NB4 (cell line): ENCODE measurements around the gene POU3F1.

Experiments
- DNase-seq: peaks from one replicate; pipeline ENCODE4 v3.0.0; 2010; ENCODE audit warnings: low read depth
- H3K4me3 ChIP-seq: one replicate; pipeline ENCODE4 v1.5.1; 2011; ENCODE audit warnings: mild to moderate bottlenecking, low read depth, low read length, moderate library complexity
- MYC ChIP-seq: IDR thresholded peaks from 2 replicates; pipeline ENCODE4 v1.6.1; 2011; ENCODE audit warnings: low read depth, low read length
- POLR2A ChIP-seq: IDR thresholded peaks from 2 replicates; pipeline ENCODE4 v1.6.1; 2011; ENCODE audit warnings: mild to moderate bottlenecking; ENCODE audit not compliant: insufficient read length; ENCODE audit errors: extremely low read depth
- TF ChIP-seq, protein P1 (sequence below): IDR thresholded peaks from 2 replicates; pipeline ENCODE4 v1.6.1; 2011; ENCODE audit warnings: low read depth, low read length
- TF ChIP-seq, protein P2 (sequence below): IDR thresholded peaks from one replicate; pipeline ENCODE4 v1.5.1; 2012; ENCODE audit warnings: low read depth, low read length

POU3F1 gene

DNA sequence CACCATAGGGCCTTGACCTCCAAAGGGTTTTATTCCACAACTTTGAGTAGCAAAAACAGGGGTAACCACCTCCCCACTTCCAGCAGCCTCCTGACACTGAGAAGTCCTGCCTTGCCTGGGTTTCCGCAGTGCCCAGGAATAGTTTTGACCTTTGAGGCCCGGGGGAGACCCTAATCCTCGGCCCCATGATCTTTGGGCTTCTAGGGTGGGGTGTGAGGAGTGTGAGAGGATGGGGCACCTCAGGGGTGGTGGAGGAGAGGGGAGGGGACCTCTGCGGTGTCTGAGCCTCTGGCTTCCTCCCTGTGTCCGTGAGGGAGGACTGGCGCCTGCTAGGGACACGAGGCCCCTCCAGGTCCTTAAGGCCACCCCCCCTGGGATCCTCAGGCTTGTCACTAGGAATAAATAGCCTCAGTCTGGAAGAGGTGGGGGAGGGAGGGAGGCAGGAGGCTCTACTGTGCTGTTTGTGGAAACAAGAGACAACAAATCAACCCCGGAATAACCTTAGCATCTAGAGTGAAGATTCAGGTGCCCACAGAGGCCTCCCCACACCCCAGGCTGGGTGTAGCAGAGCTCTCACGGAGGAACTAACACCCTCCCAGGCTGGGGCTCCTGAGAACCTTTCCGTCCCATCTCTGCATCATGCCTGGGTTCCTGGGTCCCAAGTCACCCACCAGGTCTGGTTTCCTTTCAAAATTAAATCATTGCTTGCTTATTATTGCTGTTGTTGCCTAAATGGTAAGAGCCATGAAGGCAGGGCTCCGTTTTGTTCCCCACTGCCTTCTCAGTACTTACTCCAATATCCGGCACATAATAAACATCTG lies 40.4 kb downstream of the POU3F1 start:
- H3K4me3 ChIP-seq: peak overlapping the region; percentile 34
- no peak for DNase-seq
- TF ChIP-seq, protein P1, sequence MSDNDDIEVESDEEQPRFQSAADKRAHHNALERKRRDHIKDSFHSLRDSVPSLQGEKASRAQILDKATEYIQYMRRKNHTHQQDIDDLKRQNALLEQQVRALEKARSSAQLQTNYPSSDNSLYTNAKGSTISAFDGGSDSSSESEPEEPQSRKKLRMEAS: no peak

DNA sequence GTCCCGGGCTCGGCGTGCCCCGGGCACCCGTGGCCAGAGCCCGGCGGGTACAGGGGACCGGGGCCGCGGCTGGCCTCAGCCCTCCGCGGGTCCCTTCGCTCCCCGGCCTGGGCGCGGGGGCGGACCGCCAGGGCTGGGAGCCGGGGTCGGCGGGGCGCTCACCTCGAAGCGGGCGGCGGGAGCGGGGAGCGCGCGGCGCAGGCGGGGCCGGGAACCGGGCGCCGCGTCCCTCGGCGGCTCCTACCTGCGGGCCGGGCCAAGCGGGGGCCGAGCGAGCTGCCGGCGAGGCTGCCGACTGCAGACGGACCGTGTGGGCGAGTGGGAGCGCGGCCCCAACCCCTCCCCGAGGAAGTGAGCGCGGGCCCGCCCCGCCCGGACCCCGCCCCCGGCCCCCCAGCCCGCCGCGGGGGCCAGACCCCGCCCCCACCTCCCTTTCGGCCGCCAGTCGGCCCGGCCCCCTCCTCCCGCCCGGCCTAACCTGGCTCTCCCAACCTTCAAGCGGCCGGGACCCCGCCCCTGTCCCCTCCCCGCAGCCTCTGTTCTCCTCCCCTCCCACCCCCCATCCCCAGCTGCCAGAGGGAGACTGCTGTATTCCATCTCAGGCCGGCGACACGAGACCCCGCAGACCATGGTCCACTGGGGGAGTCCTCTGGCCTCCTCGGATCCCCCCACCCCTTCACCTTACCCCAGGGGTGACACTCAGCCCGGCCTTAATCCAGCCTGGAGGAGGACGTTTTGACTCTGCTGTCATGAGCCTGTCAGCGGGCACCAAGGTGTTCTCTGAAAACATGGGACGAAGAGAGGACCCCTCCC lies 41.2 kb downstream of the POU3F1 start, which contains the start of gene FHL3:
Gene FHL3, minus strand, starts transcription at position 320 of the 813 bp plus-strand sequence. CDS start 6,102 bp downstream, outside the sequence.
- TF ChIP-seq, protein P1: no peak
- TF ChIP-seq POLR2A (peak; percentile 45), MYC (no peak)
- TF ChIP-seq, protein P2, sequence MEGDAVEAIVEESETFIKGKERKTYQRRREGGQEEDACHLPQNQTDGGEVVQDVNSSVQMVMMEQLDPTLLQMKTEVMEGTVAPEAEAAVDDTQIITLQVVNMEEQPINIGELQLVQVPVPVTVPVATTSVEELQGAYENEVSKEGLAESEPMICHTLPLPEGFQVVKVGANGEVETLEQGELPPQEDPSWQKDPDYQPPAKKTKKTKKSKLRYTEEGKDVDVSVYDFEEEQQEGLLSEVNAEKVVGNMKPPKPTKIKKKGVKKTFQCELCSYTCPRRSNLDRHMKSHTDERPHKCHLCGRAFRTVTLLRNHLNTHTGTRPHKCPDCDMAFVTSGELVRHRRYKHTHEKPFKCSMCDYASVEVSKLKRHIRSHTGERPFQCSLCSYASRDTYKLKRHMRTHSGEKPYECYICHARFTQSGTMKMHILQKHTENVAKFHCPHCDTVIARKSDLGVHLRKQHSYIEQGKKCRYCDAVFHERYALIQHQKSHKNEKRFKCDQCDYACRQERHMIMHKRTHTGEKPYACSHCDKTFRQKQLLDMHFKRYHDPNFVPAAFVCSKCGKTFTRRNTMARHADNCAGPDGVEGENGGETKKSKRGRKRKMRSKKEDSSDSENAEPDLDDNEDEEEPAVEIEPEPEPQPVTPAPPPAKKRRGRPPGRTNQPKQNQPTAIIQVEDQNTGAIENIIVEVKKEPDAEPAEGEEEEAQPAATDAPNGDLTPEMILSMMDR: no peak
- peak within 1 kb of the TSS; percentile 92 for H3K4me3 ChIP-seq

DNA sequence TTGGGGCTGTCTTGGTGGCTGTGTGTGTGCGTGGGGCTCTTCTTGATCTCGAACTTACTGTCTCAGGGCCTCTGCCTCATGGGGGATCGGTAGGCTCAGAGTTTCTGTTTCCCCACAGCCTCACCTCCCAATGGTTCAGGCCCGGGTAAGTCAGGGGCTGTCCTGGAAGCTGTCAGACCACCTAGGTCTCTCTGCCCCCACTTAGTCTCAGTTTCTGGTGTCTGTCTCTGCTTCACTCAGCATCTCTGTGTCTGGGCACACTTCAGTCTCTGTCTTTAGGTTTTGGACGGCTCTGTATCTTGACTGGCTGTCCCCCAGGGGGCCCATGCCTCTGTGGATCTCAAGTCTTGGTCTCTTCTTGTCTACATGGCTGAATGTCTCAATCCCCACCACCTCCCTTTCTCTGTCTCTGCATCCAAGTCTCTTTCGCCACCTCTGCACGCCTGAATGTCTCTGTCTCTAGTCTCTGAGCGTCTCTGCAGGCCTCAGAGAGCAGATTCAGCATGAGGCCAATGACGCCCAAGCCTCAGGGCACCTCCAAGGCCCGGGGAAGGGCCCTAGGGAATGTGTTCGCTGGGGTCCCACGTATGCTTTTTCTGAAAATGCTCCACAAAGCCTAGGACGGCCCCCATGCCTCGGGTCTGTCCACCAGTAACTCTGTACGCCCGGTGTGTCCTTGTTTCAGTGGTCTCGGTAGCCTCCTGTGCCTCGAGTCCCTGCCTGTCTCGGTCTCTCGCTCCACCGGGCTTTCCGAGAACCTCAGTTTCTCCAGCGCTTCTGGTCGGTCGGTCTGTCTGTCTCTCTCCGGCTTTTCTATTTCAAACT lies 42.1 kb downstream of the POU3F1 start:
- H3K4me3 ChIP-seq: peak overlapping the region; percentile 92
- TF ChIP-seq, protein P2: no peak
- TF ChIP-seq MYC (no peak), POLR2A (no peak)
- TF ChIP-seq, protein P1: no peak
- DNase-seq: peak; percentile 72

More for the DNA sequence above, 41.2 kb downstream of the POU3F1 start, which contains the start of gene FHL3:
- peak; percentile 87 for DNase-seq

DNA sequence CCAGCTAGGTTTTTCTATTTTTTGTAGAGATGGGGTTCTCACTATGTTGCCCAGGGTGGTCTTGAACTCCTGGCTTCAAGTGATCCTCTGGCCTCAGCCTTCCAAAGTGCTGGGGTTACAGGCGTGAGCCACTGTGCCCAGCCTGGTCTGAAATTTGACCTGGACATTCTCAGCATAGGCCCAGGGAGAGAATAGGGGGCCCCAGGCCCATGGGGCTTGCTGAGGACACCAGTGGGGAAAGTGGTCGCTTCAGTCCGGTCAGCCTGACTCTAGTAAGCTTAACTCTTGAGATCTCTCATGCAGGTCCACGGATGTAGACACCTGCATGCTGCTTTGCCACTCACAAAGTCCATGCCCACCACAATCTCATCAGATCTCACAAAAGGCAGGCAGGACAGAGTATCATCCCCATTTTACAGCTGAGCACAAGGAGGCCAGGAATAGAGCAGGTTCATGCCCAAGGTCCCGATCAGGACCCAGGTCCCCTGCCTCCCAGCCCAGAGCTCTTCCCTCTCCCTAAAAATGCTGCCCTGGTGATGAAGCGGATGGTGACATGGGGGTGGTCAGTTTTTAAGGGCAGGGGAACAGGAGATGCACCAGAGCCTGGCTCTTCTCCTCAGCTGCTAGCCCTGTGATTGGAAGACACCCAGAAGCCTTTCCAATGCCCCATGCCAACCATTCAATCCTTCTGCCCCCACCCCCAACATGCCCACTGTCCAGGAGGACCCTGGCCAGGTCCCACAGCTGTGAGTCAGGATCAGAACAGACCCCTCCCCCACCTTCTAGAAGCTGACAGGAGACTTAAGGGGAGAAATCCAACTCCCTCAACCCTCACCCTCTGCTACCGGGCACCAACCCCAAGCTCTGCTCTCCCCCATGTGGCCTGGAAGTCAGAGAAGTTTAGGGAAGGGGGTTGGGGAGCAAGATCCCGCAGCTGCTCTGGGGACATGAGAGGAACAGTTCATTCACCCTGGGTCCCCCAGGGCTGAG lies 43.0 kb downstream of the POU3F1 start:
- TF ChIP-seq, protein P1: peak; percentile 22; the same call in 1 of the 2 replicates
- TF ChIP-seq MYC: no peak
- TF ChIP-seq, protein P2: no peak
- peak overlapping the region; percentile 92 for H3K4me3 ChIP-seq
- DNase-seq: peak; percentile 57

DNA sequence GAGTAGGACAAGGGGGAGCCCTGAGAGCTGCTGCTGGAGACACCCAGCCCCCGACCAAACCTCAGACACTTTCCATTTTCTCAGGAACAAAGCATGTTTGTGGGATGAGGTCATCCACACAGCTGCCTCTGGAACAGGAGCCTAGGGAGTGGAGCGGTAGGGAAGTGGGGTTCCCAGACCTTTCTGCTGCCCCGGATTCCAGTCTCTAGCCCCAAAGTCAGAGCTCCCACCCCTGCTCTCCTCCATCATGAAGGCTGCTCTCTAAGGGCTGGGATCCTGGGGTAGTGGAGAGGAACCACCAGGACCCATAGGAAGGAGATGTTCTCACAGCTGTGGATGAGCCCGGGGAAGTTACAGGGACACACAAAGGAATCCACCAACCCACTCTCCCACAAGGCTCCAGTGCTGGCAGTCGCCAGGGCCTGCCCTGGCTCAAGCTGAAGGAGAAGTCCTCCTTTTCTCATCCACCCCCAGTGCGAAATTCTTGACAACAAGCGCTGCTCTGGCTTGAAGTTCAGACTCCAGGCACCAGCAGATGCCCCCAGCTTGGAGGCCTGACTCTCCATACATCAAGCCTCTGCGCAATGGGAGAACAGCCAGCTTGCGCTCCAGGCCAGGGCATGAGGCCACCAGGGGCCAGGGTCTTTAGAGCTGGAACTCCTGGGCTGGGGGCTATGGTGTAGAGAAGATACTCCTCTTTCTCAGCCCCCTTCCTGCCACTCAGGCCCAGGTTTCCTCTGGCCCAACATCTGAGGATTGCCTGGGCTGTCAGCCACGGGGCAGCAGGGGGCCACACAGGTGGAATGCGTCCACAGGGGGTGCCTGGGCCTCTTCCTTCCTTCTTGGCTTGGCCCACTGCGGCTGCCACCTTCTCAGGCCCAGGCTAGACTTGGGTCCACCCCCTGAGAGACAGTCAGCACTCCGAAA lies 45.8 kb downstream of the POU3F1 start:
- peak overlapping the region; percentile 45 for H3K4me3 ChIP-seq
- TF ChIP-seq, protein P2: no peak
- TF ChIP-seq MYC: 0 out of 2 replicates have a peak, but pooled peaks have one; percentile 18
- peak; percentile 26 for DNase-seq
